Astrocyte (in vitro differentiated cells and primary cell): ENCODE results near the gene GFRA4. TPM values are rescaled to one million over a fixed set of nuclear protein-coding genes. Genes with fewer than 3 reads are reported as not detected.

Experiments
- DNase-seq: peaks from one replicate; pipeline ENCODE4 v3.0.0-alpha.2; 2010; ENCODE audit warnings: low read depth
- FAIRE-seq: peaks from 2 replicates; lab custom pipeline; 2011; peaks lifted over from hg19 to GRCh38; lab: Jason Lieb, UNC
- H2AFZ ChIP-seq: 2 replicates; pipeline ENCODE4 v1.6.0; 2012; ENCODE audit warnings: low read depth, low read length, inconsistent platforms
- H3K27ac ChIP-seq: 2 replicates; pipeline ENCODE4 v1.5.1; 2011; ENCODE audit warnings: low read depth, low read length, inconsistent platforms
- H3K27me3 ChIP-seq: 2 replicates; pipeline ENCODE4 v1.6.0; 2011; ENCODE audit warnings: low read length, inconsistent platforms; ENCODE audit not compliant: insufficient read depth
- H3K36me3 ChIP-seq: 2 replicates; pipeline ENCODE4 v1.5.1; 2011; ENCODE audit warnings: low read length, inconsistent platforms; ENCODE audit not compliant: insufficient read depth
- H3K4me1 ChIP-seq: 2 replicates; pipeline ENCODE4 v1.5.1; 2011; ENCODE audit warnings: low read length, inconsistent platforms; ENCODE audit not compliant: insufficient read depth
- H3K4me2 ChIP-seq: 2 replicates; pipeline ENCODE4 v1.6.0; 2012; ENCODE audit warnings: low read length, inconsistent platforms
- H3K4me3 ChIP-seq: 2 replicates; pipeline ENCODE4 v1.5.1; 2011; ENCODE audit warnings: low read depth, mild to moderate bottlenecking, low read length, inconsistent platforms; ENCODE audit not compliant: insufficient read depth
- H3K79me2 ChIP-seq: 2 replicates; pipeline ENCODE4 v1.6.0; 2012; ENCODE audit warnings: mild to moderate bottlenecking, low read length, inconsistent platforms; ENCODE audit not compliant: insufficient read depth
- H3K9ac ChIP-seq: 2 replicates; pipeline ENCODE4 v1.6.0; 2012; ENCODE audit warnings: mild to moderate bottlenecking, low read length, inconsistent platforms
- H3K9me3 ChIP-seq: 2 replicates; pipeline ENCODE4 v1.5.1; 2012; ENCODE audit warnings: low read depth, mild to moderate bottlenecking, low read length, inconsistent platforms; ENCODE audit not compliant: insufficient read depth
- H4K20me1 ChIP-seq: 2 replicates; pipeline ENCODE4 v1.6.0; 2012; ENCODE audit warnings: low read length, inconsistent platforms; ENCODE audit not compliant: insufficient read depth
- H3K27ac Mint-ChIP-seq: one replicate; pipeline ENCODE4 v1.8.0; 2021; ENCODE audit warnings: mild to moderate bottlenecking, mixed read lengths; ENCODE audit not compliant: unreplicated experiment
- H3K27me3 Mint-ChIP-seq: one replicate; pipeline ENCODE4 v1.8.0; 2021; ENCODE audit warnings: low read depth, mixed read lengths; ENCODE audit not compliant: unreplicated experiment
- H3K36me3 Mint-ChIP-seq: one replicate; pipeline ENCODE4 v1.8.0; 2021; ENCODE audit warnings: low read depth, mixed read lengths; ENCODE audit not compliant: unreplicated experiment
- H3K4me1 Mint-ChIP-seq: one replicate; pipeline ENCODE4 v1.8.0; 2021; ENCODE audit warnings: low read depth, mixed read lengths; ENCODE audit not compliant: unreplicated experiment
- H3K4me3 Mint-ChIP-seq: one replicate; pipeline ENCODE4 v1.8.0; 2021; ENCODE audit warnings: mild to moderate bottlenecking, moderate library complexity, mixed read lengths; ENCODE audit not compliant: unreplicated experiment
- H3K9me3 Mint-ChIP-seq: one replicate; pipeline ENCODE4 v1.8.0; 2021; ENCODE audit warnings: mild to moderate bottlenecking, mixed read lengths; ENCODE audit not compliant: unreplicated experiment
- CTCF ChIP-seq: IDR thresholded peaks from 2 replicates; pipeline ENCODE4 v1.5.1; 2011; ENCODE audit warnings: low read depth, mild to moderate bottlenecking, inconsistent platforms, low read length, moderate library complexity; ENCODE audit not compliant: insufficient read depth
- EZH2 ChIP-seq: IDR thresholded peaks from 2 replicates; pipeline ENCODE4 v1.6.1; 2012; ENCODE audit warnings: mild to moderate bottlenecking, low read length, inconsistent platforms; ENCODE audit not compliant: insufficient read depth
- total RNA-seq: library from RNA; stranded (reverse); gene quantifications from 2 replicates; pipeline ENCODE4 v1.2.1, GENCODE V29; 2021

The GFRA4 gene
- total RNA-seq, 1 donor from 2014 or later, result not detected

- TF ChIP-seq EZH2, result no peak
- TF ChIP-seq CTCF, result no peak
- DNase-seq (no peak), FAIRE-seq (no peak)
- Histone ChIP-seq H2AFZ (no peak overlapping the region), H3K4me2 (no peak overlapping the region), H3K9ac (no peak overlapping the region), H3K27ac (no peak overlapping the region), H3K4me3 (no peak overlapping the region), H3K36me3 (no peaks in the 10 kb centered on the region), H4K20me1 (no peaks in the 10 kb centered on the region), H3K9me3 (no peaks in the 10 kb centered on the region), H3K4me1 (no peaks in the 10 kb centered on the region), H3K27me3 (no peaks in the 10 kb centered on the region), H3K79me2 (no peaks in the 10 kb centered on the region)
- H3K27ac Mint-ChIP-seq, result no peak overlapping the region
- H3K9me3 Mint-ChIP-seq, result no peaks in the 10 kb centered on the region
- H3K4me1 Mint-ChIP-seq, result no peaks in the 10 kb centered on the region
- peaks cover 17% of the 10 kb centered on the region for H3K27me3 Mint-ChIP-seq
- H3K36me3 Mint-ChIP-seq, result no peaks in the 10 kb centered on the region
- H3K4me3 Mint-ChIP-seq, result no peak overlapping the region
These were observed 48.3 kb upstream of the GFRA4 start for GRCh38 chr20:3711484-3711941.

- H3K36me3 ChIP-seq, result no peaks in the 10 kb centered on the region
- no peak overlapping the region for H3K4me3 ChIP-seq
- no peak overlapping the region for H3K27ac ChIP-seq
- H3K4me2 ChIP-seq, result no peak overlapping the region
- H3K27ac Mint-ChIP-seq, result no peak overlapping the region
- H3K9me3 ChIP-seq, result no peaks in the 10 kb centered on the region
- H3K27me3 ChIP-seq, result no peaks in the 10 kb centered on the region
- H3K4me1 ChIP-seq, result no peaks in the 10 kb centered on the region
- DNase-seq, result no peak
- no peaks in the 10 kb centered on the region for H4K20me1 ChIP-seq
- peaks cover 17% of the 10 kb centered on the region for H3K27me3 Mint-ChIP-seq
- H3K4me1 Mint-ChIP-seq, result no peaks in the 10 kb centered on the region
- no peak overlapping the region for H3K9ac ChIP-seq
- H3K9me3 Mint-ChIP-seq, result no peaks in the 10 kb centered on the region
- H3K36me3 Mint-ChIP-seq, result no peaks in the 10 kb centered on the region
- H2AFZ ChIP-seq, result no peak overlapping the region
- H3K79me2 ChIP-seq, result no peaks in the 10 kb centered on the region
- no peak for TF ChIP-seq EZH2
- TF ChIP-seq CTCF, result peak; percentile 69
- H3K4me3 Mint-ChIP-seq, result no peak overlapping the region
- no peak for FAIRE-seq
These were observed 47.7 kb upstream of the GFRA4 start for GRCh38 chr20:3710703-3711483.

- H4K20me1 ChIP-seq, result no peaks in the 10 kb centered on the region
- no peaks in the 10 kb centered on the region for H3K9me3 Mint-ChIP-seq
- H3K27ac ChIP-seq, result no peak overlapping the region
- no peak for TF ChIP-seq EZH2
- TF ChIP-seq CTCF, result no peak
- H3K36me3 ChIP-seq, result no peaks in the 10 kb centered on the region
- H3K4me3 Mint-ChIP-seq, result no peak overlapping the region
- H2AFZ ChIP-seq, result no peak overlapping the region
- FAIRE-seq (no peak), DNase-seq (no peak)
- no peak overlapping the region for H3K9ac ChIP-seq
- no peak overlapping the region for H3K27ac Mint-ChIP-seq
- no peaks in the 10 kb centered on the region for H3K4me1 ChIP-seq
- H3K4me2 ChIP-seq, result no peak overlapping the region
- H3K27me3 Mint-ChIP-seq, result peaks cover 21% of the 10 kb centered on the region
- H3K9me3 ChIP-seq, result no peaks in the 10 kb centered on the region
- H3K79me2 ChIP-seq, result no peaks in the 10 kb centered on the region
- H3K4me1 Mint-ChIP-seq, result no peaks in the 10 kb centered on the region
- no peaks in the 10 kb centered on the region for H3K36me3 Mint-ChIP-seq
- no peaks in the 10 kb centered on the region for H3K27me3 ChIP-seq
- H3K4me3 ChIP-seq, result no peak overlapping the region
These were observed 46.8 kb upstream of the GFRA4 start for GRCh38 chr20:3710011-3710466.
